GM19372 (cell line): ENCODE data around the gene TPP2.
A peak's percentile ranks its signal among the peaks of the same experiment; 100 is the strongest.

Experiments used
- ATAC-seq: cut with Tn5 transposase; IDR thresholded peaks from one replicate; pipeline ENCODE4 v1.9.1; 2021; ENCODE audit warnings: mild to moderate bottlenecking, low read depth, moderate library complexity; ENCODE audit not compliant: unreplicated experiment

TPP2 gene

GRCh38 chr13:102591988-102592781 lies 4.6 kb upstream of the TPP2 start:
- peak; percentile 37 for ATAC-seq

DNA sequence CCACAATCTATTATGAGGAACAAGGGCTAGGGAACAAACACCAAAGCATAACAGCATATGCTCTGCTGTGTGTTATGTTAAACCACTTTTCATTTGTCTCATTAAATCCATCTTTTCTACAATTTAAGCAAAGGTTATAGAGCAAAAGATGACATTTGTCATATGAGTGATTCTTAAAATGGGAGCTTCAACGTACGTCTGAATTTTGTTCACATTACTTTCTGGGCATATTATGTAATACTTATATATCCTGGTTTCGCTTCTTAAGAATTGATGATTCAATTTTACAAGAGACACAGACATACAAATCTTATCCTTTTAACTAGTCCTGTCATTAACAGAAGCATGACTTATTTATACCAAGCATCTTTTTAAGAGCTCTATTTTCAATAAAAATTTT lies 3.3 kb upstream of the TPP2 start:
- ATAC-seq = no peak

- ATAC-seq = peak; percentile 15
Observed at GRCh38 chr13:102597029-102597961, 509 bp downstream of the TPP2 start.

GRCh38 chr13:102598061-102598460 lies 1.3 kb downstream of the TPP2 start:
- ATAC-seq = no peak

GRCh38 chr13:102599426-102600012 lies 2.7 kb downstream of the TPP2 start:
- ATAC-seq = no peak

DNA sequence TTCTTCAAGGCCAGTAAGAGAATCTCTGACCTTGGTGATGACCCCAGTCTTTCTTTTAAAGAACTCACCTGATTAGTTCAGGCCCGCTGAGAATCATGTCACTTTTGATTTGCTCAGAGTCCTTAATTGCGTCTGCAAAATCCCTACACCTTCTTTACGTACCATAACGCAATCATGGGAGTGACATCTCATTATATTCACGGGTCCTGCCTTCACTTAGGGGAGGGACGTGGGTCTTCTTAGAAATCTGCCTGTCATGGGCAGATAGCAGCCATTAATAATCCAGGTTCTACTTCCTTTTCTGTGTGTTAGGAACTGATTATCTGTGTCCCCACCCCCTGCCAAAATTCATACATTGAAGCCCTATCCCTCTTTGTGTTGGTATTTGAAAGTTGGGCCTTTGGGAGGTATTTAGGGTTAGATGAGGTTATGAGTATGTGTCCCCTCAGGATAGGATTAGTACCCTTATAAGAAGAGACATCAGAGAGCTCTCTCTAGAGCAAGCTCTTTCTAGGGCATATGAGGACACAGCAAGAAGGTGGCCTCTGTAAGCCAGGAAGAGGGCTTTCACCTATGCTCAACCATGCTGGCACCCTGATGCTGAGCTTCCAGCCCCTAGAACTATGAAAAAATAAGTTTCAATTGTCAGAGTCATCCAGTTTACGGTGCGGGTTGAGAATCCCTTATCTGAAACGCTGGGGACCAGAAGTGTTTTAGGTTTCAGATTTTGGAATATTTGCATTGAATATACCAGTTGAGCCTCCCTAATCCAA lies 9.9 kb downstream of the TPP2 start:
- no peak for ATAC-seq

DNA sequence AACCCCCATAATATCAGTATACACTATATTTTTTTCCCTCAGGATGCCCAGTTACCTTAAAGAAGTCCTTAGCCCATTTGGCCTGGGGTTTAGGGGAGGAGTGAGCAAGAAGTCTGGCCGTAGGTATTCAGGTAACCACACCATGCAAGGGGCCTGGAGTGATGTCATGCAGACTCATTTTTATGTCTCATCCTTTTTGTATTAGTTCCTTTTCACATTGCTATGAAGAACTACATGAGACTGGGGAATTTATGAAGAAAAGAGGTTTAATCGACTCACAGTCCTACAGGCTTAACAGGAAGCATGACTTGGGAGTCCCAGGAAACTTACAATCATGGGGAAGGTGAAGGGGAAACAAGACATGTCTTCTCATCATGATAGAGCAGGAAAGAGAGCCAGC lies 12.2 kb downstream of the TPP2 start:
- no peak for ATAC-seq

GRCh38 chr13:102609696-102610095 lies 12.9 kb downstream of the TPP2 start:
- ATAC-seq = no peak

DNA sequence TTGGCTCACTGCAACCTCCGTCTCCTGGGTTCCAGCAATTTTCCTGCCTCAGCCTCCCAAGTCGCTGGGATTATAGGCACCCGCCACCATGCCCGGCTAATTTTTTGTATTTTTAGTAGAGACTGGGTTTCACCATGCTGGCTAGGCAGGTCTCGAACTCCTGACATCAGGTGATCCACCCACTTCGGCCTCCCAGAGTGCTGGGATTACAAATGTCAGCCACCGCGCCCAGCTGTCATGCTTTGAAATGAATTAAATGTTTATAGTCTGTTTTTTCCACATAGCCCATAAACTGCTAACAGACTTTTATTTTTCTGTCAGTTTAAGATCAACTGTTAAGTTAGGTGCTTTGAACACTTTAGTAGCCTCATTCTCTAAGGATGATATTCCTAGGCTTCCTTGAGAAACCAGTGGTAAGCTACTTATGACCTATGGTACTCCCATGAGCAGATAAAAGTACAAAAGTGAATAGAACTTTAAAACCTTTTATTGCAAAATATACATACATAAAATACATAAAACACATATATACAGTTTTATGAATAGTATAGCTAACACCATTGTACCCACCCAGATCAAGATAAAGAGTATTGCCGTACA lies 13.6 kb downstream of the TPP2 start:
- no peak for ATAC-seq

GRCh38 chr13:102617697-102618350 lies 21.0 kb downstream of the TPP2 start:
- ATAC-seq = no peak

DNA sequence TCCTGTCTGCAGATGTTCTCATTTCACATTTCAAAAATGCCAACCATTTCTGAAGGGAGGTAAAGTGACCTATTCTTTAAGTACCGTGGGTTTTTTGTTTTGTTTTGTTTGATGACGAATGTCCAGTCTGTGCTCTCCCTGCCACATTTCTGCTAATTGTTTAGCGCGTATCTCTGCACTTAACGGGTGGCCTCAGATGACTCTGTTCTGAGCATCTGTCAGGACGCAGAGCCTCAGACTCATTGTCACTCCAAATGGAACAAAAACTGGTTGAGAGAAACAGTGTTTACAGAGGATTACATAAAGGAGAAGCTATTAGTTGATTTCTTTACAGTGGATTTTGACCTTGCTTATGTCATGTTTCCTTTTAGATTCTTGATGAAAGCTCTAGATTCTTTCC lies 23.7 kb downstream of the TPP2 start:
- ATAC-seq = no peak

DNA sequence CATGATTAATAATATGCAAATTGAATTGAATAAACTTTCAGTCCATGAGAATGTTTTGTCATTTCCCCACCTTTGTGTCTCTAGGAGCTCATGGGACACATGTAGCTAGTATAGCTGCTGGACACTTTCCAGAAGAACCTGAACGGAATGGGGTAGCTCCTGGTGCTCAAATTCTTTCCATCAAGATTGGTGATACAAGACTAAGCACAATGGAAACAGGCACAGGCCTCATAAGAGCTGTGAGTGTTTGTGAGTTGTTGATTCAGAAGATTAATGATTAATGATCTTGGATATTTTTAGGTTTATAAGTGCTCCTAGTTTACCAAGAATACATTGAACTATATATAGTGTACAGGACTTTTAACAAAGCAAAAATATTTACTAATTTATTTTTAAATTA lies 30.1 kb downstream of the TPP2 start:
- ATAC-seq = no peak

DNA sequence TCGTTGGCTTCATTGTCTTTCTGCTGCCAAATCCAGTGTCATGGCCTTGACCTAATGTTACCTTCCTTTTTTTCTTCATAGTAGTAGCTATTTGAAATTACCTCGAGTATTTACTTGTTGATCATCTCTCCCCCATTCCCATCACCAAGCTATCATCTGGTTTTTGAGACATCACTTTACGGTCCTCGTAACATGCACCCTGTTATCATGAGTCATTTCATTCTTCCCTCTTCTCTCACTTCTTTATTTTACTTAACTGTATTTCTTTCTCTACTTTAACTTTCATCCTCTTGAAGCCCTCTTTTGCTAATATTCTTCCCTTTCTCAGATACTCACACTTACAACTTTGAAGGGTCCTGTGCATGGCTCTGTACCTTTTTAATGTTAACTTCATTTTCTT lies 31.8 kb downstream of the TPP2 start:
- ATAC-seq = no peak

DNA sequence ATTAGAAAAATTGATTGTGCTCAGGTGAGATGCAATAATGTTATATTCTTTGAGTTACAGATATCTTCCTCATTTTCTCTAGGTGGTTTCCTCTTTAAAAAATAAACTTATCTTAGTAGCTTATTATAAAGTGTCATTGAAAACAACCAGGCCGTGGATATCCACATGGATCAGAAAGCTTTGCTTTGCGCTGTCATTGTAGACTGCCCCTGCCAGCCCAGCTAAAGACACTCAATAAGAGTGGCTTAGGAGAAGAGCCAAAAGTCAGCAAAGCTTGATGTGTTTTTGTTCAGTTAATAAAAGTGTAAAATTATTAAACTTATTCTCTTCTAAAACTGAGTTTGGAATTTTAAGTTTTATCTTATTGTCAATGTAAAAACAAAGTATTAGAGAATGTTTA lies 34.4 kb downstream of the TPP2 start:
- no peak for ATAC-seq

DNA sequence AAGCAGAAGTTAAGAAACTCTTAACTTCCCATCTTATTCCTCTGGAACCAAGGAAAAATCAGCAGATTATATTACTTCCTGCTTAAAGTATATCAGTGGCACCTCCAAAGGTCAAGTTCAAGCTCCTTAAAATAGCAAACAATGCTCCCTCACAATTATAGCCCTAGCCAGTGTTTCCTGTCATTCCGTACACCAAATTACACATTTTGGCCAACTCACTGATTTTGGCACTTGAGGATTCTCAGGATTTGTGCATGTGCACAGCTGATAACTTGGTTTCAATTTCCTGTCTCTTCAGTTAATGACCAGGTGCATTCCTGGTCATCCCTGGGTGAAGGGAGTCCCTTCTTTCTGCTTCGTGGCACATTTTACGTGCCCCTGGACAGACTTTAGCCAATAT lies 42.0 kb downstream of the TPP2 start:
- ATAC-seq = no peak

- ATAC-seq = no peak
Observed at GRCh38 chr13:102642029-102642428, 45.2 kb downstream of the TPP2 start.

- no peak for ATAC-seq
Observed at GRCh38 chr13:102642475-102642874, 45.7 kb downstream of the TPP2 start.

- ATAC-seq = no peak
Observed at GRCh38 chr13:102643656-102644055, 46.9 kb downstream of the TPP2 start.

DNA sequence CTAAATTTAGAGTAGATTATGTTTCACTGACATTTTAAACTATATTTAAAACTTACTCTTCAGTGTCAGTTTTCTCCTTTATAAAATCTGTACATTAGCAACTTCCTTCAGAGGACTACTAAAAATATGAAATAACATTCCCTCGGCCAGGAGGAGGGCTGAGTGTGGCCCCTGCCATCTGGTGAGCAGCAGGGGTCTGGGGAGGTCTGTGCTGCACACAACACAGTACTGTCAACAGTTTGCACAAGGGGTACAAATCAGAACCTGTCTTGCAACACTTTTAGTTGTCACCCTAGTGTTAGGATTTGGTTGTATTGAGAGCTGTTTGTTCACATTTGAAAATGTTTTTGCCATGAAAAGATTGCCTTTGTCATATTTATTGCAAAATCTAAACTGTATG lies 48.9 kb downstream of the TPP2 start:
- ATAC-seq = no peak

- no peak for ATAC-seq
Observed at GRCh38 chr13:102648046-102648445, 51.3 kb downstream of the TPP2 start.
